T-helper 1 cell (primary cell): ENCODE results near the gene SEMA6B.

Experiments used
- DNase-seq, 5 donors: peaks; one replicate each; pipeline ENCODE4 v3.0.0-alpha.2; 2012 to 2020

The SEMA6B gene

DNA sequence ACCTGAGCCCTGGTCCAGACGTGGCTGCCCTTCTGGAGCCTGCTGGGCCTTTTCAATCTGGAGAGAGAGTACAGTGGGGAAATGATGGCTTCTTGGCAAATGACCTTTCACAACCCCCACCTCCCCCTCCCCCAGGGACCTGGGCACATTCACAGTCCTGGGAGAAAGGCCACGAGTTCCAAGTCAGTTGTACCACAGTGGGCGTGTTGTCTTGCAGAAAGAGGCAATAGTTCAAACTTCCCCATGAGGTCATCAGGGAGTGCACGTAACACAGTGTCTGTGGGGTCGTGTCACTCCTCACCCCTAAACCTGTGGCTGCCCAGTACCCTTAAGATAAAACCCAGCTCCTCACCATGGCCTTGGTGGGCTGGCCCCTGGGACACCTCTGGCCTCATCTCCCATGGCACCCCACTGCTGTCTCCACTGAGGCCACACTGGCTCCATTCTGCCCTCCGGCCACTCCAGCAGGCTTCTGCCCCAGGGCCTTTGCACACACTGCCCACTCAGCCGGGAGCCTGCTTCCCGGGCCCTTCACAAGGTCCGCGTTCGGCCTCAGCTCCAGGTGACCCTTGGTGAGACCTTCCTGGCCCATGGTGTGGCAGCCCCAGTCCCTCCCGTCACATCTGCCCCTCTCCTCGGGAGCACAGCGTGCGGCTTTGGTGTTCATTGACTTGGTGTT lies 54.5 kb downstream of the SEMA6B start:
- no peak for DNase-seq

DNA sequence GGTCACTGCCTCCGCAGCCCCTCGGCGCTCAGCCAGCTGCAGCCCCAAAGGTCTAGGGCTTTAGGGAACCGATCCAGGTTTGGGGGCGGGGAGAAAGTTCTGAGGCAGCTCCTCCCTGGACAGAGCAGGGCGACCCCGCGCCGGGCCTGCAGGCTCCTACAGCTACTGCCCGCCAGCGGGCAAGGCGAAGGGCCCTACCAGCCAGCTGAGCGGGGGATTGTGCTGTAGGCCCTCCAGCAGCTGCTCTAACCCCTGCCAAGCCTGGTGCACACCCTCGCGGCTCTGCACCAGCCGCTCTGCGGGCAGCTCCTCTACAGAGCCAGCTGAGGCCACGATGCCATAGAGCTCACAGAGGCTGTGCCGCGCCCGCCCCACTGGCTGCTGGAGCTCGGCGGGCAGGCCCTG lies 55.2 kb downstream of the SEMA6B start:
- no peak for DNase-seq

DNA sequence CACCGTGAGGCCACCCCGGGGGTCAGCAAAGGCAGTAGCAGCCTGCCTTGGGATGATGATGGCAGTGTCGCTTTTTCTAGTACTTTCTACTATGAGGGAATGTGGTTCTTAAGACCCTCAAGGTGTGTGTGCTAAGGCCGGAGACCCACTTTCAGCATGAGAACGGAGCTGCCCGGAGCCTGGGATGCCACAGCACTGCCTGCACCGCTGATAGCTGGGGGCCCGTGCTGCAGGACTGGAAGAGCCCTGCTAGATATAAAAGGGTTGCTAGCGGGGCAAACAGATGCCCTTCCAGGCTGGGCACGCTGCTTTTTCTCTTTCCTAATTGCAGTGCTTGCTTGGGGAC lies 55.7 kb downstream of the SEMA6B start:
- no peak for DNase-seq

DNA sequence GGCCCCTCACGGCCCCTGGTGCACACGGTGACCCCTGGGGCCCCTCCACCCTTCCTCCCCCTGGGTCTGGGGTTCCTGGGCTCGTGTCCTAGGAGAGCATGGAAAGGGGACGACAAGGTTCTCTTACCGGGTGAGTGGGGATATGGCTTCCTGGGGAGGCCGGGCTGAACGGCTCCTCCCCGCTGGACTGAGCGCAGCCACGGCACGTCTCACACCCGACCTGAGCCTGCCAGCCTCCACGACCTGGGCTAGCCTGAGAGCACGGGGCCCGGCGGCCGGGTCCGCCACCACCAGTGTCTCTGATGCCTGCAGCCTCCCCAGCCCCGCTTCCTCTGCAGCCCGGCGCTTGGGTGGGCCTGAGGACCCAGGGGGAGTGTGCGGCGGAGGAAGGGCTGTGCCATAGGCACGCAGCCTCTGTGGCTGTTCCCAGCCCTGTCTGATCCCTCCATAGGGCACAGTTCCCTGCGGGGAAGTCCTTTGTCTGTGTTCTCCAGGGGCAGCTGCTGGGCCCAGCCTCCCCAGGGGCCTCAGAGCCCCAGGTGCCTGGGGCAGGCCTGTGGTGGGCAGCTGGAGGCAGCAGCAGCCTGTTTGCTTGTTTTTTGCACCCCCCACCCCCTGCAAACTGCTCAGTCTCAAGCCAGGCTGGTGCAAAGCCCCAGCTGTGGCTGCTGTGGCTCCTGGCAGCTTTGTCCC lies 56.2 kb downstream of the SEMA6B start:
- no peak for DNase-seq

DNA sequence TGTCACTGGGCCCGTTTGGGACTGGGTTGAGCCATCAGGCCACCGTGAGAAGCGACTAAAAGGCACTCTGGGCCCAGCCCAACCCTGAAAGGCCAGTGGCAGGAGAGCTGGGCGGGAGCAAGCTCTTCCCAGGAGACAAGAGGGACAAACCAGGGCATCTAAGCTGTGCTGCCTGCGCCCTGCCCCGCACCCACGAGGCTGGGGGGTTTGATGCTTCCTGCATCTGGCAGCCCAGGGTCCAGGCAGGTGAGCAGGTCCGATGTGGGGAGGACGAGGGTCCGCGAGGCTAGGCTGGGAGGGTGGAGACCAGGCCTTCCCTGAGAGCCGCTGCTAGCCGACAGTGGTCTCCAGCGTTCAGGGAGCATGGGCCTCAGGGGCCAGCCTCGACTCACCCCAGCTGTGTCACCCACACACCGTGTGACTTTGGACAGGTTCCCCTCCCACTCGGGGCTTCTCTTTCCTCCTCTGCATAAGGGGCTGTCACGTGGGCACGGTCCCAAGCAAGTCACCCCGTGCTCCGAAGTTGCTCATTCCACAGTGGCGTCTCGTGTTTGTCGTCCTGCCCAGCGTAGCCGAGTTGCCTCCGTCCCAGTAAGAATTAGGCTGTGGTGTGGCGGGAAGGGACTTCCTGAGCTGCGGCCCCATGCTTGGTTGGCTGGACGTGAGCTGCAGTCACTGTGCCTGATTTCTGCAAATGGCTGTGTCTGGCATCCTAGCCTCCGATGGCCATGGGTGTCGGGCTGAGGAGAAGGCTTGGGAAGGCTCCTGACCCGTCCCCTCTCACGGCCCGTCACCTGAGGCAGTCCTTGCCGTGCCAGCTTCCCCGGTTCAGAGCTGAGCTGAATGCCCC lies 57.0 kb downstream of the SEMA6B start:
- DNase-seq = no peak

DNA sequence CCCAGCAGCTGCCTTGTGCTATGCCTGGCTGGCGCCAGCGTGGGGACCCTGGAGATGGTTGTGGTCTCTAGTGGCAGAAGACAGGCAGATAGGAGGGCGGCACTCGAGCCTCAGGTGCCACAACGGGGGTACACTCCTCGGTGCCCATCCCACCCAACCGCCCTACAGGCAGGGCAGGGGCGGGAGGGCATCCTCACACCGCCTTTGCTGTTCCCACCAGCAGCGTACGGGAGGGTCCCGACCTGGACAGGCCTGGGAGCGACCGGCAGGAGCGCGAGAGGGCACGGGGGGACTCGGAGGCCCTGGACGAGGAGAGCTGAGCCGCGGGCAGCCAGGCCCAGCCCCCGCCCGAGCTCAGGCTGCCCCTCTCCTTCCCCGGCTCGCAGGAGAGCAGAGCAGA lies 57.8 kb downstream of the SEMA6B start:
- DNase-seq = no peak

DNA sequence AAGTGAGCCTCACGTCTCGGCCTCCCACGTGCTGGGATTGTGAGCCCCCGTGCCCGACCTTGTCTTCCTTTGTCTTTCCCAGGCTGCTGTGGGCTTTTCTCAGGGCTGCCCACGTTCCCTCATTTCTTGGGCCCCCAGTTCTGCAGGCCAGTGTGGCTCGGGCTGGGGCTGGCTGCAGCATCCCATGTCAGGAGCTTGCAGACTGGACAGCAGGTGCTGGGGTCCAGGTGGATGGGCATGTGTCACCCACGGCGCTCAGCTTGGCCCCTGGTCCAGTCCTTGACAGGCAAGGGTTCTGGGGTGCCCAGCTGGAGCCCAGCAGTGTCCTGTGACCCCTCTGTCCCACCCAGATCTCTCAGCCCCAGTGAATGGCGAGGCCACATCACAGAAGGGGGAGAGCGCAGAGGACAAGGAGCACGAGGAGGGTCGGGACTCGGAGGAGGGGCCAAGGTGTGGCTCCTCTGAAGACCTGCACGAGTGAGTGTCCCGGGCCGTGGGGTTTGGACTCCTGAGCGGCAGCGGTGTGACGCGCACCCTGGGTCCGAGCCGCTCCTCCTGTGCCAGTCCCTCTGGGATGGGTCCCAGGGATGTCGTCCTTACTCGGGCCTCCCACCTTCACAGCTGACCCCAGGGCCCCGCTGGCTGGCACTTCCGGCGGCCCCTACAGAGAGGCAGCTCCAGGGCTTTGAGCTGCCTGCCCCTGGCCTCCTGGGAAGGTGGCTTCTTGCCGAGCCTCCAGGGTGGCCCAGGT lies 58.5 kb downstream of the SEMA6B start:
- no peak for DNase-seq

DNA sequence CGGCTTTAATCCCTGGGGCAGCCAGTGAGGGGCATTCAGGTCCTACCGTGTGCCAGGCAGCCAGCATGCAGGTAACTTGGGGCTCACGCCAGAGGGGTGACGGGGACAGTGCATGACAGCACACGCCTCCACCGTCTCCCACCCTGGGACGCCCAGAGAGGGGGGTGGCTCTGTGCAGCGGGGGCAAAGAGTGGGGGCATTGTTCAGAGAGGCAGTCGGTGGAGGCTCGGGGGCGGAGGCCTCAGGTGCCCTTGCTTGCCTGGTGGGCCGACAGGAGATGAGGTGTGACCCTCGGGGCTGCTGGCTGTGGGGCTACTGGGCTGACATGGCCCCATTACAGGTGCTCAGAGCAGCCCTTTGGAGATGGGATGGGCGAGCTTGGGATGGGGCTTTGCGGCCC lies 59.6 kb downstream of the SEMA6B start:
- no peak for DNase-seq

DNA sequence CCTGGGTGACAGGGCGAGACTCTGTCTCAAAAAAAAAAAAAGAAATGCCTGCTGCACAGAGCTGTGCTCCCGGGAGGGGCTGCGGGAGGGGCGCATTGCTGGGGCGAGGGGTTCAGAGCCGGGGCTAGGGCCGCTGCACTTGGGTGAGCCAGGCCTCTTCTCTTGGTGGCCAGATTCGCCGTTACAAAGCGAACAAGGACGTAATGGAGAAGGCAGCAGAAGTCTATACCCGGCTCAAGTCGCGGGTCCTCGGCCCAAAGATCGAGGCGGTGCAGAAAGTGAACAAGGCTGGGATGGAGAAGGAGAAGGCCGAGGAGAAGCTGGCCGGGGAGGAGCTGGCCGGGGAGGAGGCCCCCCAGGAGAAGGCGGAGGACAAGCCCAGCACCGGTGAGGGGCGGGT lies 60.2 kb downstream of the SEMA6B start:
- DNase-seq = no peak

DNA sequence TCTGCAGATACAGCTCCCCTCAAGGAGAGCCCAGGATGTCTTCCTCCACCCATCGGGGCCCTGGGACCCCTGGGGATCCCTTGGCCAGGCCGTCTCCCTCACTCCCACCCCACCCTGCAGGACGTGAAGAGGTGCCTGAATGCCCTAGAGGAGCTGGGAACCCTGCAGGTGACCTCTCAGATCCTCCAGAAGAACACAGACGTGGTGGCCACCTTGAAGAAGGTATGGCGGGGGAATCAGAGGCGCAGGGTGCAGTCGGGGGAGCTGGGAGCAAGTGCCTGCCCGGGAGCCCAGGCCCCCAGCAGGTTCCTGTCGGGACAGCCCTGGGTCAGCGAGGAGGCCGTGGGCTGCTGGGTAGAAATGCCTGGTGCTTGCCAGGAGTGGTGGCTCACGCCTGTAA lies 60.8 kb downstream of the SEMA6B start:
- no peak for DNase-seq

DNA sequence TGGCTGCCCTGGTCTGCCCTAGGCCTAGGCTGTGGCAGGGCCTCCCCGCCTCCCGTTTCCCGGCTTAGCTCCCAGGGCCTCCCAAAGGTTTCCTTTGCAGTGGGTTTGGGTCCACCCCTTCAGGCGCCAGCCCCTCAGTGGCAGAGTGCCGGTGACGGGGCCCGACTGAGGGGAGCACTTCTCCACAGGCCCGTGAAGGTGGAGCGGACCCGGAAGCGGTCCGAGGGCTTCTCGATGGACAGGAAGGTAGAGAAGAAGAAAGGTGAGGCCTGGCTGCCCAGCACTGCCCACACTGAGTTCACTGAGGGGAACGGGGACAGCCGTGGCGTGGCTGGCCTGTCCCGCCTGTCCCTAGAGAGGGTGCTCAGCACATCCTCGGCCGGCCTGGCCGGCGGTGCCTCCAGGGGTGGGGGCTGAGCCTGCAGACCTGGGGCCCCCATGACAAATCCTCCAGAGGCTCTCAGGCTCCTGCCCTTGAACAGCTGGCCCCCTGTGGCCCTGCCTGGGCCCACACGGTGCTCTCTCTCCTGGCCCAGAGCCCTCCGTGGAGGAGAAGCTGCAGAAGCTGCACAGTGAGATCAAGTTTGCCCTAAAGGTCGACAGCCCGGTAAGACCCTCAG lies 61.6 kb downstream of the SEMA6B start:
- no peak for DNase-seq

DNA sequence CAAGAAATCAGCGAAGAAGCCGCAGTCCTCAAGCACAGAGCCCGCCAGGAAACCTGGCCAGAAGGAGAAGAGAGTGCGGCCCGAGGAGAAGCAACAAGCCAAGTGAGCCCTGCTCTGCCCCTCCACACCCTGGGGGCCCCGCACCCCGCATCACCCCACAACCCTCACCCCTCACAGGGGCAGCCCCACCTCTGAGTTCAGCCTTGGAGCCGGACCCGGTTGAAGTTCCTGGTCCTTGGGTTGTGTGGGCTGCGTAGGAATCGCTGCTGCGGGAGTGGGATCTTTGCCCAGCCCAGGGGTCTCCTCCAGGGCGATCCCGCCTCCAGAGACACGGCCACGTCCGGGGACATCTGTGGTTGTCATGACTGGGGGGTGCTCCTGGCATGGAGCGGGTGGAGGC lies 63.2 kb downstream of the SEMA6B start:
- DNase-seq = no peak

DNA sequence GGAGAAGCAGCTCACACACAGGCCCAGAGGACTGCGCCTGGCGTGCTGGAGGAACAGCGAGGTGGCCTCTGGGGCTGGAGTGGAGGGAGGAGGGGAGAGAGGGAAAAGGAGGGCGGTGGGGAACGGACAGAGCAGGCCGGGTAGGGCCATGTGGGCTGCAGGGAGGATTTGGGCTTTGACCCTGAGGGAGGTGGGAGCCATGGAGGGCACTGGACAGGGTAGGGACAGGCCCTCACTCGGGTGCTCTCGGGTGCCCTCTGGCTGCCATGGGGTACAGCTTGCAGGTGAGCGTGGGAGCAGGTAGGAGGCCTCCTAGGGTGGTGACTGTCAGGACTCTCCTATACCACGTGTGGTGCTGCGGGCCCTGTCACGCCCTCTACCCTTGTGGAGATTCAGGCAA lies 64.0 kb downstream of the SEMA6B start:
- no peak for DNase-seq

DNA sequence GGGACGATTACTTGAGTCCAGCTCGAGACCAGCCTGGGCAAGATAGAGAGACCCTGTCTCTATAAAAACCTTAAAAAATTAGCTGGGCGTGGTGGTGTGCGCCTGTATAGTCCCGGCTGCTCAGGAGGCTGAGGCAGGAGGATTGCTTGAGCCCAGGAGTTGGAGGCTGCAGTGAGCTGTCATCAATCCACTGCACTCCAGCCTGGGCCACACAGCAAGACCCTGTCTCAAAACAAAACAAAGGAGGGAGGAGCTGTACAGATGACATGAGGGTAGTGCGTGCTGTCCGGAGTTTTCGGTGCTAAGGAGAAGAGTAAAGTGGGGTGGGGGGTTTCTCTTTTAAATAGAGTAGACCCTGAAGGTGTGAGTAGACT lies 64.8 kb downstream of the SEMA6B start:
- DNase-seq = no peak

DNA sequence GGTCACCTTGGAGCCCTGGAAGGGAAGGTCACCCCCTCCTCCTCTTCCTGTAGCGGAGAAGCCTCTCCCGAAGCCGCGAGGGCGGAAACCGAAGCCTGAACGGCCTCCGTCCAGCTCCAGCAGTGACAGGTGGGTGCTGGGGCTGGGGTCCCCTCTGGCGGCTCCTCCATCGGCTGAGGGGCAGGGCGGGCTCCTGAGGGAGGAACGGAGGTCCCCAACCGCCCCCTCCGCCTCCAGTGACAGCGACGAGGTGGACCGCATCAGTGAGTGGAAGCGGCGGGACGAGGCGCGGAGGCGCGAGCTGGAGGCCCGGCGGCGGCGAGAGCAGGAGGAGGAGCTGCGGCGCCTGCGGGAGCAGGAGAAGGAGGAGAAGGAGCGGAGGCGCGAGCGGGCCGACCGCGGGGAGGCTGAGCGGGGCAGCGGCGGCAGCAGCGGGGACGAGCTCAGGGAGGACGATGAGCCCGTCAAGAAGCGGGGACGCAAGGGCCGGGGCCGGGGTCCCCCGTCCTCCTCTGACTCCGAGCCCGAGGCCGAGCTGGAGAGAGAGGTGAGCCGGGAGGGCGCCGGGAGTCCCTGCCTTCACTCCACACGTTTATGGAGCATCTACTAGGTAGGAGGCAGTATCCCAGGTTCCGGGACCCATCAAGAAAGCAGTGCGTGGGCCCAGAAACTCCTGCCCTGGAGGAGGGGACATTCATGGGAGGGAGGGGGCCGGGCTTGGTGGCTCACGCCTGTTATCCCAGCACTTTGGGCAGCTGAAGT lies 65.4 kb downstream of the SEMA6B start:
- no peak for DNase-seq

DNA sequence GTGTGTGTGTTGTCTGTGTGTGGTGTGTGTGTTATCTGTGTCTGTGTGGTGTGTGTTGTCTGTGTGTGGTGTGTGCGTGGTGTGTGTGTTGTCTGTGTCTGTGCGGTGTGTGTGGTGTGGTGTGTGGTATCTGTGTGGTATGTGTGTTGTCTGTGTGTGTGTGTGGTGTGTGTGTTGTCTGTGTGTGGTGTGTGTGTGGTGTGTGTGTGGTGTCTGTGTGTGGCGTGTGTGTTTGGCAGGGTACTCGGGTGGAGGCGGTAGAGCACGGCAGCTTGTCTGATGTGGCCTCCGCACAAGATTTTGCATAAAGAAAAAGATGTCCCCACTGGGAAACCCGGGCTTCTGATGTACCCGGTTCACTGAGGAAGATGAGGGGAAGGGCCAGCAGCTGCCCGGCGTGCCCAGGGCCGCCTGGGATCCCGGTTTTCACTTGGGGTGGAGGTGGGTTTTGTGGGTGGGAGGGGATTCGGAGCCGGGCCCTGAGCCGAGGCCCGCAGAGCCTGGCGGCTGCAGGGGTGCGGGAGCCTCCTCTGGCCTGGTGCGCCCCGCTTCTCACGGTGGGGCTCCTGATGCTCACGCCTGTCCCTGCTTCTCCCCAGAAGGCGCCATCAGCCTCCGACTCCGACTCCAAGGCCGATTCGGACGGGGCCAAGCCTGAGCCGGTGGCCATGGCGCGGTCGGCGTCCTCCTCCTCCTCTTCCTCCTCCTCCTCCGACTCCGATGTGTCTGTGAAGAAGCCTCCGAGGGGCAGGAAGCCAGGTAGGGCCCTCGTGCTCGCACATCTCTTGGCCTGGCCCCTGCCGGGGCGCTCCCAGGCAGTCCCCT lies 66.2 kb downstream of the SEMA6B start:
- no peak for DNase-seq
